Keratinocyte (primary cell): Measurements from ENCODE around the gene MYOZ3.

ENCODE experiments used
- EZH2 ChIP-seq: IDR thresholded peaks from one replicate; pipeline ENCODE4 v1.6.1; 2012; ENCODE audit warnings: inconsistent platforms, mild to moderate bottlenecking, low read length, moderate library complexity
- TF ChIP-seq, protein P1 (sequence below), 3 experiments: IDR thresholded peaks in 1 of 3; conservative IDR thresholded peaks in 1 of 3; optimal IDR thresholded peaks in 1 of 3; 2 replicates in 2 of 3; 3 replicates in 1 of 3; pipeline versions ENCODE3 to v1.5.1; 2011; ENCODE audit warnings: low read length in 3 of 3, mild to moderate bottlenecking in 3 of 3, moderate library complexity in 2 of 3, control low read depth in 1 of 3, inconsistent platforms in 1 of 3; ENCODE audit not compliant: insufficient read depth in 2 of 3; ENCODE audit errors: extremely low read depth in 1 of 3

DNA sequence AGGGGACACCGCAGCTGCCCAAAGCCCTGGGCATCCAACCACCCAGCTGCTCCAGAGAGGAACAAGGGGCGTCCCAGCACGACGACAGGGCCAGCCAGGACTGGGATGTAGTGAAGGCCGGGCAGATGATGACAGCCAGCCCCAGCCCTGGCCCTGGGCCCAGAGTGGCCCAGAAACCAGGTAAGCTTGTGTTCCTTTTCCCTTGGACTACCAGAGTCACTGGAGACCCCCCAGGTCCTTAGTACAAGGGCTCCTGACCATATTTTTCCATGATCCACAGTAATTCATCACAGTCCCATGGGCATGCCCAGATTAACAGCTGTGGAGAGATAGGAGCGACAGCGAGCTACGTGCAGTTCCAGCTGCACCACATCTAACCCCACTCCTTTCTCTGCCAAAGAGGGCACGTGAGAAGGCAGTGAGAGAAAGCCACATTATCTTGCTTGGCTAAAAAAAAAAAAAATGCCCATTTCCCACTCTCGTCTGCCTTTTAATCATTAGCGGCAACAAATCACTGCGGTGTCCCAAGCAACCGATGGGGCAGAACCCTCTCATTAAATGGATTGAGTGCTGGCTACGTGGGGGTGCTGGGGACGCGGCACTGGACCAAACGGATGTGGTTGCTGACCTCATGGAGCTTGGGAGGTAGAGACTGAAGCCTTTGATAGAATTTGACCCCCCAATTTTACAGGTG, 42.3 kb upstream of the MYOZ3 start:
- TF ChIP-seq, protein P1, sequence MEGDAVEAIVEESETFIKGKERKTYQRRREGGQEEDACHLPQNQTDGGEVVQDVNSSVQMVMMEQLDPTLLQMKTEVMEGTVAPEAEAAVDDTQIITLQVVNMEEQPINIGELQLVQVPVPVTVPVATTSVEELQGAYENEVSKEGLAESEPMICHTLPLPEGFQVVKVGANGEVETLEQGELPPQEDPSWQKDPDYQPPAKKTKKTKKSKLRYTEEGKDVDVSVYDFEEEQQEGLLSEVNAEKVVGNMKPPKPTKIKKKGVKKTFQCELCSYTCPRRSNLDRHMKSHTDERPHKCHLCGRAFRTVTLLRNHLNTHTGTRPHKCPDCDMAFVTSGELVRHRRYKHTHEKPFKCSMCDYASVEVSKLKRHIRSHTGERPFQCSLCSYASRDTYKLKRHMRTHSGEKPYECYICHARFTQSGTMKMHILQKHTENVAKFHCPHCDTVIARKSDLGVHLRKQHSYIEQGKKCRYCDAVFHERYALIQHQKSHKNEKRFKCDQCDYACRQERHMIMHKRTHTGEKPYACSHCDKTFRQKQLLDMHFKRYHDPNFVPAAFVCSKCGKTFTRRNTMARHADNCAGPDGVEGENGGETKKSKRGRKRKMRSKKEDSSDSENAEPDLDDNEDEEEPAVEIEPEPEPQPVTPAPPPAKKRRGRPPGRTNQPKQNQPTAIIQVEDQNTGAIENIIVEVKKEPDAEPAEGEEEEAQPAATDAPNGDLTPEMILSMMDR (optimal IDR thresholded peaks at IDR 0.05 in 1 of 3, IDR thresholded peaks at IDR 0.05 in 1 of 3, conservative IDR thresholded peaks at IDR 0.05 in 1 of 3; ENCODE audit: extremely low read depth in 1 of 3, insufficient read depth in 2 of 3, low read length in 3 of 3), result no peak
- TF ChIP-seq EZH2, result no peak
